Central memory CD4-positive, alpha-beta T cell (primary cell): ENCODE results near the gene LMNA.

Experiments
- DNase-seq: peaks from one replicate; pipeline ENCODE4 v3.0.0; 2022

Gene LMNA

DNA sequence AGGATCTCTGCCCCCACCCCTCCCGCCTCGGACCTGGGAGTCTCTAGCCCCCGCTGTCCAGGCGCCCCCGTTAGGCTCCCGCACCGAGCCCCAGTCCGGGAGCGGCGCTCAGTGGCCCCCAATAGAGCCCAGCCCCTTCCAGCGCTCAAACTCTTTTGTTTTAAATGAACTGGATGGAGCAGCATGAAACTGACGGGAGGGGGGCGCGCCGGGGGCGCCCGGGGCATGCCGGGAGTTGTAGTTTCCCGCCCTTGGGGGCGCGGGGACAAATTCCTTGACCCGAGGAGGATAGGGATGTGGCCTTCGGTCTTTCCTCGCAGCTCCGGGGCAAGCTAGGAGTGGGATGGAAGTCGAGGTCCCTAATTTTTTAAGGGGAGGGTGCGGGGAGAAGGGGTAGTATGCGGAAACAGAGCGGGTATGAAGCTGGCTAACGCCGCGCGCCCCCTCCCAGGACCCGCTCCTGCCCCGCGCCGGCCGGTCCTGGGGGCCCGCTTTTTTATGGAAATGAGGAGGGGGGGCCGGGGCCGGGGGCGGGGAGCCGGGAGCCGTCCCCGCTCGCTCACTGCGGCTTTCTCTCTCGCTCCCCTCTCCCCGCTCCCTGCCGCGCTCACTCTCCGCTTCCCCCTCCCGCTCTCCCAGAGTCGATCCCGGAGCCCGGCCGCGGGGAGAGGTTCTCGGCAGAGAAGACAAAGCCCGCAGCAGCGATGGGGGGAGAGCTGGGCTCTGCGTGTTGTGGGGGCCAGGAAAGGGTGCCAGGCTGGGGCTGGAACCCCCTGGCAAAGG is 32.0 kb upstream of the LMNA start, which contains the start of gene MEX3A:
Gene MEX3A (minus strand): TSS at position 157 of the 783 bp plus-strand sequence. CDS start 467 bp downstream, outside the sequence.
- DNase-seq: peak; percentile 41

DNA sequence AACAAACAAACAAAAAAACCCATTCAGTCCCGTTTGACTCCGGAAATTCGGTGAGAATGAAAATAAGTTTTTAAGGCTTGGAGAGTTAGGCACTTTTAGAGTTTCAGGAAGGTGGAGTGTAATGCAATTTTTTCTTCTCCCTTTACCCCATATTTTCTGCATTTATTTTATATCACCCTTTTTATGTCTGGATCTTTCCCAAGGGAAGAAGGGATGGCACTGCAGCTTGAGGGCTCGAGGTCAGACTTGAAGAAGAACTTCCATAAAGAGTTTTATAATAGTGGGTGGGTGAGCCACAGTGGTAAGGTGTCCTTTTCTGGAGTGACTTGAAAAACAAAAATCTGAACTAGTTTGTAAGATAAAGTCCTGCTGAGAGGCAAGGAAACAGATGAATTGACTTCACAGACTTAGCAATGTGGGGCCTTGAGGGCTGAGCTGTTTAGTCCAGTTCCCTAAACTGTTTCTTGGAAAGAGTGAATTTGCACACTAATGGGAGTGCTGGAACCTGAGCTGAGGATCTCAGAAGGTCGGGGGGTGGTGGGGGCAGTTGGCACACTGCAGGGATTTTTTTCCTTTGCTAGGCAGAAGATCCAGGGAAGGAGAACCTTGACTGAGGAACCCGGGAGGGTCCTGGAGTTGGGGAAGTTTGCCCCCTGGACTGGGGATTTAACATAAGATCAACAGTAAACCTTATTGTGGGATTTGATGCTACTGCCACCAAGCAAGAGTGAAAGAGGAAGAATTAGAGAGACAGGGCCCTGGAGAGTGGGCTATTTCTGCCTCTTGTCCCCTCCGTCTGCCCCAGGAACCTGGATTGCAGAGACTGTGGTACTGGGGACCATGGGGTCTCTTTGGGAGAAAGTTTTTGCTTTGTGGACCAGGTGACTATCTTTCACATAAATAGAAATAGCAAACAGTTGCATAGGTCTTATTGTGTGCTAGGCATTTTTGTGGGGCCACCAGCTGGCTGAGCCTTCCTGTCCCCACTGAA is 30.4 kb upstream of the LMNA start:
- no peak for DNase-seq

DNA sequence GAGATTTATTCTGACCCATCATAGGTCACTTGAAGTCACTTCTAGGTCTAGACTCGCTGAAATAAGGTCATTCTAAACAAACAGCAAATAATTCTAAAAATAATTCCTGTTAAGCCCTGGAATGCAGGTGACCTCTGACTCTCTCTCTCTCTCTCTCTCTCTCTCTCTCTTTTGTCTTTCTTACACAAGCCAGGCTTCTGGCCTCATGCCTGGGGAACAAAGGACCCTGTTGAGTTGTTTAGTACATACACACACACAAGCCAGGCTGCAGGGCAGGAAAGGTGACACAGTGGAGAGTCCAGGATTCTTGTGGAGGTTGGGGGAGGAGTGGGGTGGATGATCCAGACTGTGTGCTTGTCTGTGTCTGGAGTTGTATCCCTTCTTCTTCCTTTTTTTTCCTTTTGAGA is 28.3 kb upstream of the LMNA start:
- DNase-seq: no peak

- no peak for DNase-seq
Measured at GRCh38 chr1:156089704-156090103, 24.8 kb upstream of the LMNA start.

GRCh38 chr1:156090138-156090839 is 24.2 kb upstream of the LMNA start:
- no peak for DNase-seq

- DNase-seq: peak; percentile 77
Measured at GRCh38 chr1:156090840-156091188, 23.7 kb upstream of the LMNA start.

DNA sequence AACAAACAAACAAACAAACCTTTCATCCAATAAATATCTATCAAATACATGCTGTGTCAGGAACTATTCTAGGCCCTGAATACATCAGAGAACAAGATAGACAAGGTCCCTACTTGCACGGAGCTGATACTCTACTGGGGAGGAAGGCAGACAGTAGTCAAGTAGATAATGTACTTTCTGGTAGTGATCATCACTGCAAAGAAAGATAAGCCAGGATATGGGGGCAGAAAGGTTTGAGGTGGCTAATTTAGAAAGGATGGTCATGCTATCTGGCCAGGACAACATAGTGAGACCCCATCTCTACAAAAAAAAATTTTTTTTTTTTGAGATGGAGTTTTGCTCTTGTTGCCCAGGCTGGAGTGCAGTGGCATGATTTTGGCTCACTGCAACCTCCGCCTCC is 22.9 kb upstream of the LMNA start:
- no peak for DNase-seq

- no peak for DNase-seq
Measured at GRCh38 chr1:156095906-156096508, 18.5 kb upstream of the LMNA start.

DNA sequence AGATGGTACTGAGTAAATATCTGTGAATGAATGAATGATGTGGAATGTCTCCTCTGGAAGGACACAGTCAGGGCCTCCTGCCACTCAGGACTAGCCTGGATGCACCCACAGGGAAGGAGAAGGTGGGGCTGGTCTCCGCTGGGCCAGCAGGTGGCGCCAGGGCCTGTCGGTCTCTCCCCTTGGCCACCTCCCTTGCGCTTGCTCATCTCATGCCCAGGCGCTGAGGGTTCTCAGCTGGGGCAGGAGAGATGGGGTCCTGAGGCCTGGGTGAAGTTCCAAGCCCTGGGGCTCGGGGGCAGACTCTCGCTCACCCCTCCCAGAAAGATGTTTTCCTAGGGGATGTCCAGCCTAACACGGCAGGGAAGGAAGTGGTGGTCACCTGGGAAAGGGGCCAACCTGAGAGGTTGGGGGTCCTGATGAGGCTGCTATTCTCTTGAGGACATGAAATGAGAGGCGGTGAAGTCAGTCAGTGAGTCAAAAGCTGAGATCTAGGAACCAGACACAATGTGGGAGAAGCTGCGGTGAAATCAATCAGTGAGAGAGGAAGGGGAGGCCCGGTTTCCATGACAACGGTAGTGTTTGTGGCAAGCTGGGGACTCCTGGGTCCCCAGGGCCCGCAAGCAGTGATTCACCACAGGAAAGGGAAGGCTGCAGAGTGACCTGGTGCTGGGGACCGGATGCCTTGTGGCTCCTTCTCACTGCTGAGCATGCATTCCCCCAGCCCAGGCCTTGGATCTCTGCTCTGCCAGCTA is 17.7 kb upstream of the LMNA start:
- DNase-seq: peak; percentile 94

DNA sequence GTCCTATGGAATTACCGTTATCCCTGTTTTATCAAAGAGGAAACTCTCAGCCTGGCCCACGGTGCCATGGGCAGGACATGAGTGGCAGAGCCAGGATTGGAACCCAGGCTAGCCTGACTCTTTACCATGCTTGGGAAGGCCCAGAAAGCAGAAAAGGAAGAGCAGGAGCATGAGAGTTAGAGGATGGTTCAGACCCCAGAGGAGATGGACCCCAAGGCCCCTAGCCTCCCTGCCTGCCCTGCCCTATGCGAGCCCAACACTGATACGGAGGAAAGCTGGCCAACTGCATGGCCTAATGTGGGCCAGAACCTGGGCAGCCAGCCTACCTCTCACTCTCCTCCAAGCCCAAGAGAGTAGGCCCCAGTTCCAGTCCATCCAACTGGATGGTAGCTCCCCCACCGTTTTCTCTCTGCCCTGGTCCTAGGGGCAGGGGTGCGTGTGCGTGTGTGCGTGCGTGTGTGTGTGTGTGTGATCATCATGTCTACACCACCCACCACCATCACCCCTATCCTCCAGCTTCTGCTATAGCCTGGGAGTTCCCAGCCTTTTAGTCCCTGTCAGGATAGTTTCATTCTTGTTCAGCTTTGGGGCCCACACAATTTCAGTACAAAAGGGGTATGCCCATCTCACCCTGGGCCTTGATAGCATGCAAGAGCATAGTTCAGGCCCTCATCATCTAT is 16.9 kb upstream of the LMNA start:
- DNase-seq: no peak

- DNase-seq: no peak
Measured at GRCh38 chr1:156098784-156099183, 15.7 kb upstream of the LMNA start.

- no peak for DNase-seq
Measured at GRCh38 chr1:156099282-156099681, 15.2 kb upstream of the LMNA start.

DNA sequence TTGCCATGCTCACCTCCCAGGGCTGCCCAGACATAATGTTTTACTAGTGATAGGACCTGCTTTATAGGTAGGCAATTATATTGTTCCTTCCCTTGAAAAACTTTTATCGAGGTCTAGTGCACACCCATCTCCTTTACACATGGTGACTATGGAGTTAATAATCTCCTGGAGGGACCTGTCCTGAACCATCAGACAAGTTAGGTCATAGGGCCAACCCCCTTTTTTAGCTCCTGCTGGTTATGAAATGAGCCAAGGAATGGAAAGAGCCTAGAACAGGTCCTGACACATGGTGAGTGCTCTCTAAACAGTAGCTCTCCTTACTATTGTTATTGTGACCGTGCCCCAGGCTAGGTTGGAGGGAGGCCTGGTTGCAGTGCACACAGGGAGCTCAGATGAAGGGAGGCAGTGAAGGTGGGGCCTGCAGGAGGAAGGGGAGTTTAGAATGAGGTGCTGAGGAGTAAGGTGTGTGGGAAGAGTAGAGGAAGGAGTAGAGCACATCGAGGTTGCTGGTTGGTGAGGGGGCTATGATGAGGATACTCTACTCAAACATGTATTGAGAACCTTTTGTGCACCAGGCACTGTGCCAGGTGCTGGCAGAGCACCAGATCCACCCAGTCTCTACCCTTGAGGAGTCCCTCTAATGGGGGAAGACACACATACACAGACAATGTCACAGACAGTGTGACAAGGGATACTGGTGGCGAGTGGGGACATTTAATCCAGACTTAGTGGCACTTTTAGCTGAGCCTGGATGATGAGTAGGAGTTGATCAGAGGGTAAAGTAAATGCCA is 14.1 kb upstream of the LMNA start:
- DNase-seq: no peak

- no peak for DNase-seq
Measured at GRCh38 chr1:156101880-156102279, 12.6 kb upstream of the LMNA start.

GRCh38 chr1:156102633-156103511 is 11.6 kb upstream of the LMNA start:
- no peak for DNase-seq

DNA sequence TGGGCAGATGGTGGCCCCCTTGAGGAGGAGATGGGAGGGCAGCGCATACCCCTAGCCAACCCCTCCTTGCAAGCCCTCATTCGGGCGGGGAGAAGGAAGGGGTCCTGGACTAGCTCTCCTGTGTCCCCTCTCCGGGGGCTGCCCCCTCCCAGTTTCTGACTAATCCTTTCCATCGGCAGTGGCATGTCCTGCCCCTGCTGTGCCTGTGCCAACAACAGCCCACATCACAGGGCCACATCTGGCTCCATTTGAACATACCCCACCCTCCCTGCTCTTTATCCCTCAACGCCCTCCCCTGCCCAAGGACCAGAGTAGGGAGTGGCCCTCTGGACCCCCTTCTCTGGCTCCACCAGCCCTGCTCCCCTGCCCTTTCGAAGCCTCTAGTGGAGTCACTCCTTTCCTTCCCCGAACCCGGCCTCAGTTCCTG is 11.0 kb upstream of the LMNA start:
- no peak for DNase-seq

DNA sequence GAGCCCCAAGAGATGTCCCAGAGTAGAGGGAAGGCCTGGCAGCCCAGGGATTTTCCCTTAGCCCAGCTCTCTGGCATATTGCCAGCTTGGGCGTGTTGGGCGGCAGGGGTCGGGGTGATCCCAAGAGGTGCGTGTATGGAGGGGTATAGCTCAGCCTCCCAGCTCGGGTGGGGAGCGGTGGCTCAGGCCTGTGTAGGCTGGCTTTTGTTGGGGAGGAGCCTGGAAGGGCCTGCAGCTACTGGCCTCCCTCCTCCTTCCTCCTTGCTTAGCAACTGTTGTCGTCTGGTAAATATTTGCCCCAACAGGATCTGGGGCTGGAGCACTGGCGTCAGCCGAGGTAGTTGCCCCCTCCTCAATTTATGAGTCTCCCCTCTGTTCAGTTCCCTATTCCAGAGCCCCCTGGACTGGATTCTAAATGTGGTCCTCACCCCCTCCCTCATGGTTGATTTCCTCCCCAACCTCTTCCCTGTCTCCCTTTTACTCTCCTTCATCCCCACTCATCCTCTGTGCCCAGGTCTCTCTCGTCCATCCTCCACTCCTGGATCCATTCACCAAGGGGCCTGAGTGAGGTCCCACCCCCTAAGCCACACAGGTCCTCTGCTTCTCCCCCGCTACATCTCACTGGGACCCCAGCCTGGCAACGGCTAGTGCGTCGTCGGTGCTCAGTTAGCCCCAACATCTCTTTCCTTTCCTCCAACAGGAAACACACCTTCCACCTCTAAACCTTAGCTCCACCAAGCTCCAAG is 10.3 kb upstream of the LMNA start:
- peak; percentile 81 for DNase-seq
